ENCODE data around the gene PICALM. TPM values are rescaled to one million over a fixed set of nuclear protein-coding genes. Genes with fewer than 3 reads are reported as not detected.

Gene PICALM
- total RNA-seq, 1 donor from 2014 or later: 125 TPM

DNA sequence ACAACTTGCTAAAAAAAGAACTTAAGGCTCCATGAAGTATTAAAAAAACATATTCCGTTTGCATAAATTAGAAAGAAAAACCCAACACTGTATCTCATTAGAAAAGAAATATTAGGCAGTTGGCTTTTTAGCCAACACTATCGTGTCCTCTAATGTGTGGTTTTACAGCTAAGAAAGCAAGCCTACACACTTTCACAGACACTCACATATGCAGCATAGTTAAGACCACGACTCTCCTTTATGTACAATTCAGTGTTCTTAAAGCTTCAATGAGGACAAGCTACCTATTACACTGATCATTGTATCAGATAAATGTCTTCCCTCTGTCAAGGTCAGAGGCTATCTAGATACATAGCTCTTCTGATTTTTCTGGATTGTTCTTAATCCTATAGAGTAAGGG lies 80.1 kb downstream of the PICALM start:
- Mint-ChIP-seq H3K27me3 (ENCODE audit: unreplicated experiment) (no peaks in the 10 kb centered on the region), H3K9me3 (ENCODE audit: unreplicated experiment) (no peaks in the 10 kb centered on the region), H3K27ac (ENCODE audit: unreplicated experiment) (no peak overlapping the region), H3K36me3 (ENCODE audit: low read depth, unreplicated experiment) (no peaks in the 10 kb centered on the region), H3K4me3 (ENCODE audit: unreplicated experiment) (peak overlapping the region; percentile 9), H3K4me1 (ENCODE audit: unreplicated experiment) (peaks cover 13% of the 10 kb centered on the region)
- DNase-seq (ENCODE audit: low spot score): no peak
- TF ChIP-seq CTCF (IDR thresholded peaks at IDR 0.05; ENCODE audit: unreplicated experiment): no peak

- TF ChIP-seq CTCF (IDR thresholded peaks at IDR 0.05; ENCODE audit: unreplicated experiment): no peak
- H3K9me3 Mint-ChIP-seq (ENCODE audit: unreplicated experiment): no peaks in the 10 kb centered on the region
- DNase-seq (ENCODE audit: low spot score): no peak
- peaks cover 19% of the 10 kb centered on the region for H3K36me3 Mint-ChIP-seq (ENCODE audit: low read depth, unreplicated experiment)
- no peak overlapping the region for H3K4me3 Mint-ChIP-seq (ENCODE audit: unreplicated experiment)
- H3K4me1 Mint-ChIP-seq (ENCODE audit: unreplicated experiment): no peaks in the 10 kb centered on the region
- no peak overlapping the region for H3K27ac Mint-ChIP-seq (ENCODE audit: unreplicated experiment)
- no peaks in the 10 kb centered on the region for H3K27me3 Mint-ChIP-seq (ENCODE audit: unreplicated experiment)
Measured at GRCh38 chr11:85977751-85978160, 91.1 kb downstream of the PICALM start.

DNA sequence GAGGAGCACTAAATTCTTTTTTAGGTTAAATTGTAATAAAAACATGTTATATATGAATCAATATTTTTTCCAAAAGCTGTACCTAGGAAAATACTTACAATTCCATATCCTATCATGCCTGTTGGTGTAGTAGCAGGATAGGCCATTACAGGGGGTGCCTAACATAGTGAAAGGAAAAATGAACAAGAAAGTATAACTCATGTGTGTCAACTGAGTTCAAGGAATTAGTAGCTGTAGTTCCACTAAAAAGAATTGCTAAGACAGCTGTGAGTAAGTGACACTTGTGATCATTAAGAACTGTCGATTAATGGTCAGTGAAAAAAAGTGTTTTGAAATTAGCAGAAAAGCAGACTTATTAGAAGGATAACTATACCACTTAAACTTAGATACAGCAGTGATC lies 92.4 kb downstream of the PICALM start:
- no peak for DNase-seq (ENCODE audit: low spot score)
- H3K27me3 Mint-ChIP-seq (ENCODE audit: unreplicated experiment): peaks cover 4% of the 10 kb centered on the region
- no peak overlapping the region for H3K27ac Mint-ChIP-seq (ENCODE audit: unreplicated experiment)
- H3K4me3 Mint-ChIP-seq (ENCODE audit: unreplicated experiment): no peak overlapping the region
- no peak for TF ChIP-seq CTCF (IDR thresholded peaks at IDR 0.05; ENCODE audit: unreplicated experiment)
- H3K36me3 Mint-ChIP-seq (ENCODE audit: low read depth, unreplicated experiment): peaks cover 16% of the 10 kb centered on the region
- H3K4me1 Mint-ChIP-seq (ENCODE audit: unreplicated experiment): no peaks in the 10 kb centered on the region
- no peaks in the 10 kb centered on the region for H3K9me3 Mint-ChIP-seq (ENCODE audit: unreplicated experiment)

DNA sequence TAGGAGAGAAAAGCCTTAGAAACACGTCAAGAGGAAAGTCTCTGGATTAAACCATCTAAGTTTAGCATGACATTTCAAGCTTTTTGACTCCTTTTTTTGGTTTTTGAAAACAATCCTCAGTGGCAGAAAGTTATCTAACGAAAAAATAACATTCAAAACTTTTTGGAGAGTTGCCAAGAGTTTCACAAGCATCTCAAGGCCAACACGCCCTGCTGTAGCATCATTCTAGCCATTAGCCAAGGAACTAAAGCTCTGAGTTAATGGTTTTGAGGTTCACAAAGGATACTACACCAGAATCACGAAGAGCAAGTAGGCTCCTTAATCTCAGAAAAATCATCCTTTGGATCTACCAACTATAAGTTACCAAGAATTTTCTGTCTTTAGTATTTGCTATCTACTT lies 94.8 kb downstream of the PICALM start:
- no peak for DNase-seq (ENCODE audit: low spot score)
- Mint-ChIP-seq H3K27ac (ENCODE audit: unreplicated experiment) (no peak overlapping the region), H3K4me1 (ENCODE audit: unreplicated experiment) (no peaks in the 10 kb centered on the region), H3K36me3 (ENCODE audit: low read depth, unreplicated experiment) (peaks cover 25% of the 10 kb centered on the region), H3K4me3 (ENCODE audit: unreplicated experiment) (no peak overlapping the region), H3K9me3 (ENCODE audit: unreplicated experiment) (no peaks in the 10 kb centered on the region), H3K27me3 (ENCODE audit: unreplicated experiment) (peaks cover 8% of the 10 kb centered on the region)
- TF ChIP-seq CTCF (IDR thresholded peaks at IDR 0.05; ENCODE audit: unreplicated experiment): no peak

DNA sequence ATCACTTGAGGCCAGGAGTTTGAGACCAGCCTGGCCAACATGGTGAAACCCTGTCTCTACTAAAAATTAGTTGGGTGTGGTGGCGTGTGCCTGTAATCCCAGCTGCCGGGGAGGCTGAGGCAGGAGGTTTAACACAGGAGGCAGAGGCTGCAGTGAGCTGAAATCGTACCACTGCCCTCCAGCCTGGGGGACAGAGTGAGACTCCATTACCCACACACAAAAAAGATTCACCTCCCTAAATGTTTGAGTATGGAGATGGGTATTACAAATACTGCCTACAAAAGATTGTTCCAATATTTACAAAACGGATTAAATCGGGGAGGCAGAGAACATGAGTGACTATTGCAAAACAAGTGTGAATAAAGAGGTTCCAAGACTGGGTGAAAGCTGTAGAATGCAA lies 98.3 kb downstream of the PICALM start:
- H3K4me3 Mint-ChIP-seq (ENCODE audit: unreplicated experiment): no peak overlapping the region
- no peak for TF ChIP-seq CTCF (IDR thresholded peaks at IDR 0.05; ENCODE audit: unreplicated experiment)
- H3K27ac Mint-ChIP-seq (ENCODE audit: unreplicated experiment): no peak overlapping the region
- H3K27me3 Mint-ChIP-seq (ENCODE audit: unreplicated experiment): peaks cover 11% of the 10 kb centered on the region
- no peaks in the 10 kb centered on the region for H3K9me3 Mint-ChIP-seq (ENCODE audit: unreplicated experiment)
- no peak for DNase-seq (ENCODE audit: low spot score)
- peaks cover 7% of the 10 kb centered on the region for H3K4me1 Mint-ChIP-seq (ENCODE audit: unreplicated experiment)
- peaks cover 33% of the 10 kb centered on the region for H3K36me3 Mint-ChIP-seq (ENCODE audit: low read depth, unreplicated experiment)
